SH-SY5Y (cell line): ENCODE results near the gene RPL10.

Experiments
- GATA2 ChIP-seq: IDR thresholded peaks from 2 replicates; pipeline ENCODE4 v1.6.1; 2011; ENCODE audit warnings: mild to moderate bottlenecking, low read depth, low read length
- GATA3 ChIP-seq: IDR thresholded peaks from 2 replicates; pipeline ENCODE4 v1.6.1; 2011; ENCODE audit warnings: low read depth, mild to moderate bottlenecking, low read length, moderate library complexity

DNA sequence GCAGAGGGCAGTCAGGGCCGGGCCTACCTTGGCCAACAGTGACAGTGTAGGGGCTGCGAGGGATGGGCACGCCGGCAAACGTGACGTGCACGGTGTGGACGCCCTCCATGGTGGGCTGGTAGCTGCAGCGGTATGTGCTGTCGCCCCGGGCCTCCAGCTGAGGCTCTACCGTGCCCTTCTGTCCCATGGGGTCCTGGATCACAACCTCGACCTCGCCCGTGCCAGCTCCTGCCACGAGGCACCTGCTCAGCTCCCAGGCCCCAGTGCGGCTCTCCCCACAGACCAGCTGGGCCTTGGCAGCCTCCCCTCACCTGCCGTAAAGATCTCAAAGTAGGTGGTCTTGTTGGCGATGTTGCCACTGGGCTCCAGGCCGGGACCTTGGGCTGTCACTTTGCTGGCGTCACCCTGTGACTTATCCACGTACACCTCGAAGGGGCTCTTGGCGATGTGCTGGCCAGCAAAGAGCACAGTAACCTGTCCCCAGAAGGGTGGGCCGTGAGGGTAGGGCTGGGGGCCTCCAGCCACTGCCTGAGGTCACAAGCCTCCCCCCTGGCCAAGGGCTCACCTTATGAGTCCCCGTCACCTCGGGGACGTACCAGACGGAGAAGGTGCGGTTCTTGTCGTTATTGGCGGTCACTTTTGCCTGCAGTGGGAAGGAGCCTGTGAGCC lies 32.0 kb upstream of the RPL10 start:
- TF ChIP-seq GATA2 (no peak), GATA3 (no peak)
